GM12878 (cell line): ENCODE measurements around the gene TRPC4. TPM values are rescaled to one million over a fixed set of nuclear protein-coding genes. Genes with fewer than 3 reads are reported as not detected.

Experiments
- ATAC-seq: fragments of 200-7000 bp; cut with Tn5 transposase; 3 replicates; pipeline ENCODE4 v1.9.1; 2020; ENCODE audit warnings: mild to moderate bottlenecking, moderate library complexity
- BruUV-seq: library from RNA; stranded (reverse); fragments of 400-500 nt; replicated peaks from 2 replicates; lab custom pipeline; 2021; lab: Mats Ljungman, UMichigan
- CTCF ChIA-PET: fragments of 300-600 bp; sonication (Branson Sonifier 250); formaldehyde crosslinking; extraction: SDS; loops from one replicate; lab custom pipeline; 2021; ENCODE audit warnings: inconsistent platforms; lab: Yijun Ruan, JAX
- POLR2A ChIA-PET: fragments of 350-600 bp; formaldehyde crosslinking; extraction: SDS; loops from one replicate; lab custom pipeline; 2021; ENCODE audit warnings: inconsistent platforms; lab: Charles Lee
- RAD21 ChIA-PET: fragments of 300-600 bp; sonication (Branson Sonifier 250); formaldehyde crosslinking; loops from one replicate; lab custom pipeline; 2023; ENCODE audit warnings: antibody characterized with exemption; ENCODE audit not compliant: unreplicated experiment; lab: Charles Lee
- SMC1A ChIA-PET: fragments of 300-600 bp; sonication (Branson Sonifier 250); formaldehyde crosslinking; loops from one replicate; lab custom pipeline; 2023; ENCODE audit not compliant: unreplicated experiment, uncharacterized antibody; lab: Charles Lee
- DNase-seq: peaks from one replicate; pipeline ENCODE4 v3.0.0-alpha.2; 2011; ENCODE audit warnings: low read depth, low spot score
- FAIRE-seq: peaks from 3 replicates; lab custom pipeline; 2011; peaks lifted over from hg19 to GRCh38; lab: Jason Lieb, UNC
- H2AFZ ChIP-seq: 2 replicates; pipeline ENCODE4 v1.6.0; 2011; ENCODE audit warnings: low read depth, low read length, control low read depth; ENCODE audit not compliant: control insufficient read depth
- H3K27ac ChIP-seq: 2 replicates; pipeline ENCODE4 v1.5.1; 2011; ENCODE audit warnings: control low read depth; ENCODE audit not compliant: control insufficient read depth, insufficient read depth
- H3K27me3 ChIP-seq, 2 experiments: replicated peaks in 1 of 2; 2 replicates each; pipeline versions ENCODE4 v1.6.0 to v1.6.1; 2011; ENCODE audit warnings: low read length in 1 of 2; ENCODE audit not compliant: control insufficient read depth in 2 of 2, insufficient read depth in 2 of 2
- H3K36me3 ChIP-seq, 2 experiments: 2 replicates each; pipeline ENCODE4 v1.5.1; 2011; ENCODE audit warnings: low read length in 1 of 2; ENCODE audit not compliant: control insufficient read depth in 2 of 2, insufficient read depth in 2 of 2
- H3K4me1 ChIP-seq: 2 replicates; pipeline ENCODE4 v1.6.1; 2011; ENCODE audit warnings: mild to moderate bottlenecking, low read length, moderate library complexity, mixed read lengths; ENCODE audit not compliant: control insufficient read depth, insufficient read depth
- H3K4me2 ChIP-seq: 2 replicates; pipeline ENCODE4 v1.6.0; 2011; ENCODE audit warnings: control low read depth; ENCODE audit not compliant: control insufficient read depth, insufficient read depth
- H3K4me3 ChIP-seq: fragments of 200-600 bp; sonication (generic); 2 replicates; pipeline ENCODE4 v1.5.1; 2016
- H3K79me2 ChIP-seq: 2 replicates; pipeline ENCODE4 v1.6.0; 2011; ENCODE audit warnings: low read length; ENCODE audit not compliant: control insufficient read depth, insufficient read depth
- H3K9ac ChIP-seq: 2 replicates; pipeline ENCODE4 v1.8.0; 2011; ENCODE audit warnings: low read length, control low read depth, mixed read lengths; ENCODE audit not compliant: control insufficient read depth, insufficient read depth
- H3K9me3 ChIP-seq: replicated peaks from 3 replicates; pipeline ENCODE4 v1.5.1; 2011; ENCODE audit warnings: mild to moderate bottlenecking, low read length; ENCODE audit not compliant: control insufficient read depth, insufficient read depth
- H4K20me1 ChIP-seq: 2 replicates; pipeline ENCODE4 v1.6.0; 2011; ENCODE audit not compliant: control insufficient read depth, insufficient read depth
- BHLHE40 ChIP-seq, 2 experiments: fragments of 450-650 bp in 1 of 2; IDR thresholded peaks; 2 replicates each; pipeline ENCODE4 v1.6.1; 2011 to 2017; ENCODE audit warnings: low read depth in 2 of 2, borderline replicate concordance in 1 of 2, improper control_type of control experiment in 1 of 2, low read length in 1 of 2, mild to moderate bottlenecking in 1 of 2
- CBX3 ChIP-seq: fragments of 200-600 bp; sonication (generic); IDR thresholded peaks from 2 replicates; pipeline ENCODE4 v1.6.1; 2016; ENCODE audit warnings: low read depth, borderline replicate concordance
- CEBPB ChIP-seq, 2 experiments: fragments of 150-350 bp in 1 of 2; IDR thresholded peaks; 2 replicates each; pipeline ENCODE4 v1.6.1; 2012 to 2014; ENCODE audit warnings: low read depth in 2 of 2, low read length in 2 of 2, borderline replicate concordance in 1 of 2, inconsistent platforms in 1 of 2
- DPF2 ChIP-seq: fragments of 450-650 bp; IDR thresholded peaks from 2 replicates; pipeline ENCODE4 v1.6.1; 2017; ENCODE audit warnings: mild to moderate bottlenecking
- EED ChIP-seq: sonication (generic); IDR thresholded peaks from 2 replicates; pipeline ENCODE4 v1.6.1; 2016; ENCODE audit warnings: antibody characterized with exemption, low read depth
- HDGF ChIP-seq: fragments of 450-650 bp; IDR thresholded peaks from 2 replicates; pipeline ENCODE4 v1.6.1; 2016; ENCODE audit warnings: antibody characterized with exemption
- NBN ChIP-seq: fragments of 450-650 bp; IDR thresholded peaks from 2 replicates; pipeline ENCODE4 v1.6.1; 2016
- NR2F1 ChIP-seq: fragments of 450-650 bp; conservative IDR thresholded peaks from 2 replicates; pipeline ENCODE4 v1.6.1; 2017; ENCODE audit warnings: mild to moderate bottlenecking
- POU2F2 ChIP-seq: IDR thresholded peaks from 3 replicates; pipeline ENCODE4 v1.6.1; 2011; ENCODE audit warnings: low read depth, mild to moderate bottlenecking, low read length, borderline replicate concordance
- SUZ12 ChIP-seq: fragments of 200-600 bp; sonication (generic); IDR thresholded peaks from one replicate; pipeline ENCODE4 v1.6.1; 2018; ENCODE audit warnings: antibody characterized with exemption, mild to moderate bottlenecking; ENCODE audit not compliant: unreplicated experiment
- TAF1 ChIP-seq: IDR thresholded peaks from 2 replicates; pipeline ENCODE4 v1.6.1; 2011; ENCODE audit warnings: mild to moderate bottlenecking, low read depth, low read length, borderline replicate concordance
- ZBTB11 ChIP-seq: fragments of 450-650 bp; formaldehyde crosslinking; IDR thresholded peaks from 2 replicates; pipeline ENCODE4 v1.5.0; 2022; ENCODE audit warnings: mild to moderate bottlenecking, missing genetic modification characterization
- ZNF687 ChIP-seq: fragments of 450-650 bp; IDR thresholded peaks from 2 replicates; pipeline ENCODE4 v1.6.1; 2017; ENCODE audit warnings: mild to moderate bottlenecking, moderate library complexity
- WGBS: methylation state at CpG from one replicate; pipeline ENCODE4 v1.1.6; 2016; ENCODE audit warnings: low lambda C conversion rate; ENCODE audit not compliant: insufficient replicate concordance, insufficient coverage; ENCODE audit errors: missing lambda C conversion rate; 5-methylcytosine and 5-hydroxymethylcytosine counted together
- in situ Hi-C: fragments of 300-500 bp; cut with MboI; formaldehyde crosslinking; loops from 9 replicates; pipeline ENCODE4 v1.14.3; 2018; ENCODE audit warnings: mixed read lengths
- intact Hi-C: fragments of 100-400 bp; cut with micrococcal nuclease; formaldehyde crosslinking; loops from one replicate; pipeline ENCODE4 v1.14.2; 2022; ENCODE audit not compliant: unreplicated experiment
- polyA plus RNA-seq, 11 experiments: library from polyadenylated mRNA; depleted of rRNA in 4 of 11; unstranded in 6 of 11; stranded (reverse) in 5 of 11; fragments of >200 nt; fragmentation: Nextera tagmentation in 4 of 11; fragmentation: Illumina TruSeq in 1 of 11; extraction: Ambion mirVana in 4 of 11; extraction: Trizol in 1 of 11; gene quantifications; 1 replicate in 1 of 11; 2 replicates in 10 of 11; pipeline versions ENCODE4 v1.2.1 to v1.2.3, GENCODE V29; 2011 to 2016; ENCODE audit warnings: inconsistent platforms in 2 of 11, missing spikeins in 2 of 11, low read depth in 1 of 11
- total RNA-seq, 4 experiments: library from RNA; depleted of rRNA in 3 of 4; stranded (reverse); fragments of >200 nt in 3 of 4; fragmentation: Illumina TruSeq in 1 of 4; extraction: Trizol in 1 of 4; gene quantifications; 2 replicates each; pipeline versions ENCODE4 v1.2.1 to v1.2.3, GENCODE V29; 2013 to 2021

Gene TRPC4
- total and polyA plus RNA-seq, 10 of the 15 experiments (the other 5 are each of a cell fraction or from before 2014, with no cell fraction given), result not detected

GRCh38 chr13:37657956-37658355 is 211.6 kb downstream of the TRPC4 start (continued):
- TF ChIP-seq ZBTB11 (CRISPR knock-in tag), result no peak
- no peak for TF ChIP-seq NBN
- no peak for TF ChIP-seq HDGF
- TF ChIP-seq POU2F2, result no peak
- no peak for TF ChIP-seq SUZ12
- no peak for TF ChIP-seq TAF1

- H3K27me3 ChIP-seq, result no peaks in the 10 kb centered on the region
- 0% methylated on average over 2 of the region's 2 CpGs for WGBS
- H2AFZ ChIP-seq, result no peak overlapping the region
- no peak overlapping the region for H3K4me3 ChIP-seq
- in situ Hi-C loops, result no loop called here
- TF ChIP-seq DPF2, result no peak
- TF ChIP-seq NR2F1, result no peak
- TF ChIP-seq NBN, result no peak
- no peak for TF ChIP-seq CEBPB (IDR thresholded peaks at IDR 0.05; ENCODE audit: borderline replicate concordance in 1 of 2, low read depth in 2 of 2, low read length in 2 of 2)
- no peak for TF ChIP-seq CBX3
- no peak for TF ChIP-seq EED
- no peak for TF ChIP-seq BHLHE40 (IDR thresholded peaks at IDR 0.05; ENCODE audit: borderline replicate concordance in 1 of 2, low read depth in 2 of 2, low read length in 1 of 2)
- no peak for TF ChIP-seq ZNF687
- FAIRE-seq (no peak), DNase-seq (no peak), ATAC-seq (no peak)
- no peaks in the 10 kb centered on the region for H3K9me3 ChIP-seq
- no peaks in the 10 kb centered on the region for H3K36me3 ChIP-seq
- H4K20me1 ChIP-seq, result no peaks in the 10 kb centered on the region
- ChIA-PET SMC1A (interaction anchor here (0.6 kb wide), 1 partner anchor 352 kb away, joined by 4 read pairs; no protein-coding TSS in a partner anchor), RAD21 (no interaction called here), POLR2A (no interaction called here), CTCF (no interaction called here)
- no peaks in the 10 kb centered on the region for H3K4me1 ChIP-seq
- no peak overlapping the region for H3K4me2 ChIP-seq
- H3K27ac ChIP-seq, result no peak overlapping the region
- H3K79me2 ChIP-seq, result no peaks in the 10 kb centered on the region
- H3K9ac ChIP-seq, result no peak overlapping the region
- intact Hi-C loops, result no loop called here
- BruUV-seq, result no TSS peak
Observed at GRCh38 chr13:37657134-37657533, 212.4 kb downstream of the TRPC4 start.
